Kidney (tissue), 22 donors: ENCODE measurements around the gene MSANTD1. TPM values are rescaled to one million over a fixed set of nuclear protein-coding genes. Genes with fewer than 3 reads are reported as not detected.

ENCODE experiments used
- DNase-seq, 5 donors: peaks; one replicate each; pipeline ENCODE4 v3.0.0-alpha.2; 2013 to 2020
- FAIRE-seq: peaks from 2 replicates; lab custom pipeline; 2012; peaks lifted over from hg19 to GRCh38; lab: Jason Lieb, UNC
- H3K27ac ChIP-seq, 2 donors: one replicate each; pipeline ENCODE4 v1.7.0; 2013; ENCODE audit warnings: low read depth in 2 of 2, low read length in 2 of 2, inconsistent platforms in 1 of 2
- H3K27me3 ChIP-seq: one replicate; pipeline ENCODE4 v1.7.1; 2013; ENCODE audit warnings: low read length, inconsistent platforms; ENCODE audit not compliant: control insufficient read depth, insufficient read depth
- H3K36me3 ChIP-seq, 3 donors: one replicate each; pipeline versions ENCODE4 v1.7.0 to v1.7.1; 2013; ENCODE audit warnings: low read length in 3 of 3, control low read depth in 1 of 3, inconsistent platforms in 1 of 3; ENCODE audit not compliant: insufficient read depth in 3 of 3, control insufficient read depth in 2 of 3
- H3K4me1 ChIP-seq, 3 donors: one replicate each; pipeline versions ENCODE4 v1.7.0 to v1.7.1; 2013; ENCODE audit warnings: low read length in 3 of 3, inconsistent platforms in 1 of 3, low read depth in 1 of 3; ENCODE audit not compliant: control insufficient read depth in 2 of 3, insufficient read depth in 2 of 3
- H3K4me3 ChIP-seq, 3 donors: one replicate each; pipeline versions ENCODE4 v1.7.0 to v1.8.1; 2013; ENCODE audit warnings: low read length in 3 of 3, control low read depth in 1 of 3, inconsistent platforms in 1 of 3
- H3K9ac ChIP-seq, 3 donors: one replicate each; pipeline versions ENCODE4 v1.7.0 to v1.7.1; 2013; ENCODE audit warnings: low read length in 3 of 3, control low read depth in 1 of 3, inconsistent platforms in 1 of 3
- H3K9me3 ChIP-seq, 3 donors: one replicate each; pipeline versions ENCODE4 v1.7.0 to v1.7.1; 2013; ENCODE audit warnings: low read length in 3 of 3, control low read depth in 1 of 3, inconsistent platforms in 1 of 3; ENCODE audit not compliant: control insufficient read depth in 2 of 3, insufficient read depth in 1 of 3
- CTCF ChIP-seq: IDR thresholded peaks from 3 replicates; pipeline ENCODE4 v1.5.1; 2012; ENCODE audit warnings: mild to moderate bottlenecking, moderate library complexity, borderline replicate concordance; ENCODE audit not compliant: insufficient read depth; ENCODE audit errors: extremely low read depth
- intact Hi-C: fragments of 100-400 bp; cut with DNase I; formaldehyde crosslinking; loops from one replicate; pipeline ENCODE4 v1.11.1; 2022
- long read RNA-seq, 10 donors: library from polyadenylated mRNA in 1 of 10; unstranded in 1 of 10; transcript quantifications; one replicate each; pipeline ENCODE4 v2.0.0 and lab custom pipeline, GENCODE V29; 2021 to 2026
- polyA plus RNA-seq: library from polyadenylated mRNA; stranded (reverse); fragments of 350-450 nt; fragmentation: Illumina TruSeq; extraction: RNeasy Lipid Tissue Mini Kit (QIAGEN cat#74804); gene quantifications from one replicate; pipeline ENCODE4 v1.2.3, GENCODE V29; 2014; ENCODE audit warnings: low read depth, low replicate concordance; ENCODE audit not compliant: insufficient read depth
- total RNA-seq: library from RNA; stranded (reverse); fragmentation: NEBNext Ultra II Directional; extraction: Animal tissue kit (Norgen Biotek cat#: 25700); gene quantifications from one replicate; pipeline ENCODE4 v1.2.1, GENCODE V29; 2021
- donor health status: control.
- donor health status: control.
- donor health status: control.
- donor health status: control.
- donor health status: control.
- donor health status: DM: yes; HTN: yes; CAD: no.
- donor health status: Normal renal cell carcinoma (clear cell type).

MSANTD1 gene
- total RNA-seq (0.91 TPM), polyA plus RNA-seq (not detected)
- long read RNA-seq, donor 1, partial matches to known transcripts = 0 of 1 reads
- long read RNA-seq, donor 1, other reads (novel, unspliced or antisense) = 0 of 1 reads
- long read RNA-seq, donor 2 = 0 reads
- long read RNA-seq, donor 3 = 0 reads
- long read RNA-seq, donor 4 = 0 reads
- long read RNA-seq, donor 5 = 0 reads
- long read RNA-seq, donor 6 = 0 reads
- long read RNA-seq, donor 7, partial matches to known transcripts = 0 of 1 reads
- long read RNA-seq, donor 7, other reads (novel, unspliced or antisense) = 1 of 1 reads
- long read RNA-seq, donor 8 = 0 reads
- long read RNA-seq, donor 9 = 0 reads
- long read RNA-seq, donor 10 = 0 reads

DNA sequence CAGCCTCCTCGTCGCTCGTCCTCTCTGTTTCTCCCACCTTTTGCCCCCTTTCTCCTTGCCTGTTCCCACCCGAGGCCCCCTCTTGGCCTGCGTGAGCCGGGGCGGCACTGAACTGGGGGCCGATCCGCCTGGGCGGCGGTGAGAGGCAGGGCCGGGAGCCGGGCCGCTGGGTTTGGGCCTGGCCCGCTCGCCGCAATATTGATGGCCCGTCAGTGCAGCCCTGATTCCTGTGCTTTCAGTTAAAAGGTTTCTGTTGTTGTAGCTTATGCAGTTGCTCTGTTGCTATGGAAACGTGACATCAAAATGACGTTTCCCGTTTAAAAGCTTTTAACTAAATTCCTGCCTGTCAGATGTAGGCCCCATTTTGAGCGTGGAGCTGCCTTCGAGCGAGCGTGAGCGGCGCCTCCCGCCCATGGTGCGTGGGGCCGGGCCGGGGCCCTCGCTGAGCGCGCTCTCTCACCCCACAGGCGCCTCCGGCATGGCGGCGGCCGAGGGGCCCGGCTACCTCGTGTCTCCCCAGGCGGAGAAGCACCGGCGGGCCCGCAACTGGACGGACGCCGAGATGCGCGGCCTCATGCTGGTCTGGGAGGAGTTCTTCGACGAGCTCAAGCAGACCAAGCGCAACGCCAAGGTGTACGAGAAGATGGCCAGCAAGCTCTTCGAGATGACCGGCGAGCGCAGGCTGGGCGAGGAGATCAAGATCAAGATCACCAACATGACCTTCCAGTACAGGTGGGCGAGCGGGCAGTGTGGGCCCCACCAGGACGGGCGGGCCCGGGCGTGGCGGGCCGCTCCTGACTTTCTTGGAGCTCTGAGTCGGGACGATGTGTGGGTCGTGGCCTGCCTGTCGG lies at the start of gene MSANTD1:
Gene MSANTD1, plus strand, starts transcription at position 349 of the 851 bp plus-strand sequence. Its CDS starts 64 bp downstream, at position 413.
- Histone ChIP-seq H3K27ac (no peak within 1 kb of the TSS), H3K9ac (no peak within 1 kb of the TSS), H3K27me3 (no peaks in the 10 kb centered on the region), H3K9me3 (no peaks in the 10 kb centered on the region), H3K4me3 (no peak within 1 kb of the TSS), H3K36me3 (no peaks in the 10 kb centered on the region), H3K4me1 (peaks cover 0 to 6% (median 2%) of the 10 kb centered on the region in 3 donors)
- no peak for TF ChIP-seq CTCF
- intact Hi-C loops = no loop called here
- DNase-seq (peak in 4 of 5 donors; percentile 61 to 92 (median 77)), FAIRE-seq (no peak)

DNA sequence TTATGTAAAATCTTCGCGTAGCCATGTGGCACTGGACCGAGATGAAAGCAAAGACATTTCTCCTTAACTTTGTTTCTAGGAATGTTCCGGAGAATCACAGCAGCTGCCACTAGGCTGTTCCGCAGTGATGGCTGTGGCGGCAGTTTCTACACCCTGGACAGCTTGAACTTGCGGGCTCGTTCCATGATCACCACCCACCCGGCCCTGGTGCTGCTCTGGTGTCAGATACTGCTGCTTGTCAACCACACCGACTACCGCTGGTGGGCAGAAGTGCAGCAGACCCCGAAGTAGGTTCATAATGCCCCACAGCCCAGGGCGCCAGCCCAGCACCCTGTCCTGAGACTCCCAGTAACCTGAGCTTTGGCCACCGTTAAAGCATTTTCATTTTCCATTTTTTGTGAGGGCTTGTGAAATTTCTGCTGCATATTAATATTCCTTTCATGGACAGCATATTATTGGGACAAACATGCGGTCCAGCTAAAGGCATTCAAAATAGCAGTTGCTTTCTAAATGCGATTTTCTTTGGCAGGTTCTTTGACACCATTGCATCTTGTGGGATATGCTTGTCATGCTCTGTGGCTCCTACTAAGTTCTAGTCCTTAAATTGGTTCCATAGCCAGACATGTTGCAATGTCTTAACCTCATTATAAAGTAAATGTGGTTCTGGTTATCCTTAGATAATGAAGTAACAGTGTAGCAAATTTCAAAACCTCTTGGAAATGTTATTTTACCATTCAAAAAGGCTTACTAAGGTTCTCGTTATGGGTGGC lies 49.1 kb upstream of the MSANTD1 start:
- peaks cover 0 to 10% (median 8%) of the 10 kb centered on the region in 3 donors for H3K4me1 ChIP-seq
- intact Hi-C loops = no loop called here
- H3K27me3 ChIP-seq = no peaks in the 10 kb centered on the region
- no peak for TF ChIP-seq CTCF
- peaks cover 0 to 15% (median 11%) of the 10 kb centered on the region in 3 donors for H3K36me3 ChIP-seq
- DNase-seq (no peak), FAIRE-seq (no peak)
- no peak overlapping the region for H3K27ac ChIP-seq
- H3K9me3 ChIP-seq = no peaks in the 10 kb centered on the region
- H3K4me3 ChIP-seq = no peak overlapping the region
- no peak overlapping the region for H3K9ac ChIP-seq

GRCh38 chr4:3200423-3201090 lies 48.4 kb upstream of the MSANTD1 start:
- Histone ChIP-seq H3K27ac (no peak overlapping the region), H3K27me3 (no peaks in the 10 kb centered on the region), H3K9me3 (no peaks in the 10 kb centered on the region), H3K36me3 (peaks cover 0 to 10% (median 8%) of the 10 kb centered on the region in 3 donors), H3K4me1 (peaks cover 0 to 10% (median 8%) of the 10 kb centered on the region in 3 donors), H3K4me3 (no peak overlapping the region), H3K9ac (no peak overlapping the region)
- DNase-seq (no peak), FAIRE-seq (no peak)
- intact Hi-C loops = no loop called here
- no peak for TF ChIP-seq CTCF
